IMR-90 (cell line): ENCODE data around the gene DUSP10. TPM values are rescaled to one million over a fixed set of nuclear protein-coding genes. Genes with fewer than 3 reads are reported as not detected.

ENCODE experiments used
- ATAC-seq: fragments of 200-7000 bp; cut with Tn5 transposase; 2 replicates; pipeline ENCODE4 v1.9.1; 2020; ENCODE audit warnings: low read depth, mild to moderate bottlenecking, moderate library complexity
- BruUV-seq: library from RNA; stranded (reverse); fragments of 400-500 nt; replicated peaks from 2 replicates; lab custom pipeline; 2021; lab: Mats Ljungman, UMichigan
- CTCF ChIA-PET: fragments of 300-600 bp; formaldehyde crosslinking; extraction: SDS; loops from one replicate; lab custom pipeline; 2021; ENCODE audit warnings: antibody characterized with exemption; lab: Yijun Ruan, JAX
- POLR2A ChIA-PET: fragments of 300-600 bp; sonication (Branson Sonifier 250); formaldehyde crosslinking; loops from one replicate; lab custom pipeline; 2022; ENCODE audit warnings: antibody characterized with exemption; ENCODE audit not compliant: unreplicated experiment; lab: Charles Lee
- DNase-seq: peaks from one replicate; pipeline ENCODE4 v3.0.0; 2013
- H2AFZ ChIP-seq: replicated peaks from 2 replicates; pipeline ENCODE3; 2013; ENCODE audit warnings: low read length, mild to moderate bottlenecking; ENCODE audit not compliant: poor library complexity
- H2AK5ac ChIP-seq: 2 replicates; pipeline ENCODE4 v1.6.1; 2013; ENCODE audit warnings: low read depth, low read length, inconsistent platforms
- H2AK9ac ChIP-seq: replicated peaks from 2 replicates; pipeline ENCODE3; 2013; ENCODE audit warnings: mild to moderate bottlenecking, low read depth, low read length, moderate library complexity; ENCODE audit not compliant: poor library complexity
- H2BK120ac ChIP-seq: 2 replicates; pipeline ENCODE4 v1.6.1; 2013; ENCODE audit warnings: low read depth, low read length, inconsistent platforms
- H2BK15ac ChIP-seq: 3 replicates; pipeline ENCODE4 v1.6.1; 2013; ENCODE audit warnings: low read depth, low read length, inconsistent platforms
- H2BK20ac ChIP-seq: 2 replicates; pipeline ENCODE4 v1.6.1; 2013; ENCODE audit warnings: low read depth, mild to moderate bottlenecking, inconsistent platforms, low read length, moderate library complexity
- H2BK5ac ChIP-seq: 2 replicates; pipeline ENCODE4 v1.6.1; 2013; ENCODE audit warnings: mild to moderate bottlenecking, low read depth, low read length, inconsistent platforms; ENCODE audit not compliant: poor library complexity, severe bottlenecking
- H3K14ac ChIP-seq: replicated peaks from 2 replicates; pipeline ENCODE4 v1.6.1; 2013; ENCODE audit warnings: low read depth, low read length, inconsistent platforms
- H3K18ac ChIP-seq: 2 replicates; pipeline ENCODE4 v1.6.1; 2013; ENCODE audit warnings: low read depth, low read length, control low read depth
- H3K23ac ChIP-seq: 2 replicates; pipeline ENCODE4 v1.6.1; 2013; ENCODE audit warnings: low read depth, low read length, inconsistent platforms
- H3K27ac ChIP-seq: 2 replicates; pipeline ENCODE4 v1.5.1; 2013; ENCODE audit warnings: mild to moderate bottlenecking, control low read depth, low read length; ENCODE audit not compliant: insufficient read depth
- H3K27me3 ChIP-seq: 2 replicates; pipeline ENCODE4 v1.6.1; 2013; ENCODE audit warnings: low read length; ENCODE audit not compliant: control insufficient read depth, insufficient read depth
- H3K36me3 ChIP-seq: 2 replicates; pipeline ENCODE4 v1.6.1; 2013; ENCODE audit warnings: low read length, mixed read lengths; ENCODE audit not compliant: control insufficient read depth, insufficient read depth
- H3K4ac ChIP-seq: 2 replicates; pipeline ENCODE4 v1.6.1; 2013; ENCODE audit warnings: low read depth, low read length, inconsistent platforms
- H3K4me1 ChIP-seq: 2 replicates; pipeline ENCODE4 v1.6.1; 2013; ENCODE audit warnings: low read length, mixed read lengths; ENCODE audit not compliant: control insufficient read depth, insufficient read depth
- H3K4me2 ChIP-seq: 2 replicates; pipeline ENCODE4 v1.6.1; 2013; ENCODE audit warnings: low read depth, mild to moderate bottlenecking, control low read depth, low read length, moderate library complexity
- H3K4me3 ChIP-seq: 2 replicates; pipeline ENCODE4 v1.5.1; 2013; ENCODE audit warnings: low read depth, mild to moderate bottlenecking, control low read depth, low read length, moderate library complexity; ENCODE audit not compliant: insufficient read depth
- H3K56ac ChIP-seq: 2 replicates; pipeline ENCODE4 v1.6.1; 2013; ENCODE audit warnings: low read length, inconsistent platforms; ENCODE audit not compliant: insufficient read depth; ENCODE audit errors: extremely low read depth
- H3K79me1 ChIP-seq, 2 experiments: 2 replicates each; pipeline ENCODE4 v1.6.1; 2013; ENCODE audit warnings: low read length in 2 of 2, inconsistent platforms in 1 of 2, low read depth in 1 of 2
- H3K9ac ChIP-seq: 2 replicates; pipeline ENCODE4 v1.6.1; 2013; ENCODE audit warnings: low read depth, low read length, control low read depth
- H3K9me1 ChIP-seq: 2 replicates; pipeline ENCODE4 v1.6.1; 2013; ENCODE audit warnings: low read length, inconsistent platforms; ENCODE audit not compliant: insufficient read depth
- H3K9me3 ChIP-seq: 2 replicates; pipeline ENCODE4 v1.6.1; 2013; ENCODE audit warnings: low read length; ENCODE audit not compliant: control insufficient read depth, insufficient read depth
- H4K20me1 ChIP-seq: 2 replicates; pipeline ENCODE4 v1.6.1; 2013; ENCODE audit warnings: low read length, inconsistent platforms; ENCODE audit not compliant: insufficient read depth
- H4K5ac ChIP-seq: 2 replicates; pipeline ENCODE4 v1.6.1; 2013; ENCODE audit warnings: mild to moderate bottlenecking, low read depth, low read length, control low read depth
- H4K8ac ChIP-seq, 2 experiments: 2 replicates each; pipeline ENCODE4 v1.6.1; 2013; ENCODE audit warnings: low read depth in 2 of 2, low read length in 2 of 2, control low read depth in 1 of 2, inconsistent platforms in 1 of 2
- H4K91ac ChIP-seq: 2 replicates; pipeline ENCODE4 v1.6.1; 2013; ENCODE audit warnings: low read depth, low read length, inconsistent platforms; ENCODE audit not compliant: insufficient read depth
- CEBPB ChIP-seq: IDR thresholded peaks from 2 replicates; pipeline ENCODE4 v1.6.1; 2012; ENCODE audit warnings: low read depth, low read length, improper control_type of control experiment
- CTCF ChIP-seq: conservative IDR thresholded peaks from 2 replicates; pipeline ENCODE4 v1.5.1; 2012; ENCODE audit warnings: mild to moderate bottlenecking, low read depth, low read length, improper control_type of control experiment
- MXI1 ChIP-seq: IDR thresholded peaks from 2 replicates; pipeline ENCODE4 v1.6.1; 2012; ENCODE audit warnings: low read depth, mild to moderate bottlenecking, low read length, moderate library complexity, borderline replicate concordance
- WGBS, 2 experiments: methylation state at CpG; one replicate each; pipeline versions ENCODE4 v1.1.5 to v1.1.7; 2013; ENCODE audit warnings: missing lambda C conversion rate in 2 of 2; ENCODE audit not compliant: insufficient read length in 1 of 2; ENCODE audit errors: extremely low coverage in 2 of 2; 5-methylcytosine and 5-hydroxymethylcytosine counted together
- dilution Hi-C: fragments of 300-500 bp; cut with HindIII; formaldehyde crosslinking; loops from one replicate; pipeline ENCODE4 v1.14.3; 2018; ENCODE audit warnings: low sequenced_read_pairs; ENCODE audit not compliant: unreplicated experiment
- in situ Hi-C: fragments of 300-500 bp; cut with MboI; formaldehyde crosslinking; loops from 3 replicates; pipeline ENCODE4 v1.14.3; 2019; ENCODE audit warnings: low sequenced_read_pairs, inconsistent platforms, mixed read lengths
- intact Hi-C: fragments of 100-400 bp; cut with micrococcal nuclease; formaldehyde crosslinking; loops from 2 replicates; pipeline ENCODE4 v1.10.0; 2022
- polyA plus RNA-seq, 3 experiments: library from polyadenylated mRNA; depleted of rRNA; stranded (reverse); fragments of >200 nt; gene quantifications; 2 replicates each; pipeline ENCODE4 v1.2.3, GENCODE V29; 2012; ENCODE audit warnings: low replicate concordance in 1 of 3
- total RNA-seq: library from RNA; depleted of rRNA; stranded (reverse); fragments of >200 nt; gene quantifications from 2 replicates; pipeline ENCODE4 v1.2.3, GENCODE V29; 2012

The DUSP10 gene
- total and polyA plus RNA-seq, 2 of the 4 experiments (the other 2 are of a cell fraction), result 41.7 to 59.1 TPM

- Histone ChIP-seq H4K5ac (no peak overlapping the region; the same call in 1 of the 2 replicates), H3K27me3 (no peaks in the 10 kb centered on the region), H2AK5ac (peak overlapping the region; percentile 28; the same call in 1 of the 2 replicates), H4K20me1 (no peaks in the 10 kb centered on the region), H2AFZ (no peak overlapping the region), H2BK5ac (no peak overlapping the region), H3K23ac (peak overlapping the region; percentile 19; the same call in 1 of the 2 replicates), H3K4me2 (no peak overlapping the region), H3K18ac (peak overlapping the region; percentile 83), H3K27ac (no peak overlapping the region), H4K8ac (no peak overlapping the region; a peak in 2 of 4 replicates), H3K79me1 (no peaks in the 10 kb centered on the region), H3K36me3 (no peaks in the 10 kb centered on the region), H2BK120ac (peak overlapping the region; percentile 75), H3K14ac (peak overlapping the region; percentile 17; the same call in 1 of the 2 replicates), H3K9ac (no peak overlapping the region), H3K4ac (peak overlapping the region; percentile 74), H2BK20ac (peak overlapping the region; percentile 23; the same call in 1 of the 2 replicates), H2BK15ac (peak overlapping the region; percentile 60; the same call in 1 of the 3 replicates), H3K9me1 (no peaks in the 10 kb centered on the region), H3K4me3 (no peak overlapping the region), H2AK9ac (no peak overlapping the region), H4K91ac (0 out of 2 replicates have a peak overlapping the region, but pooled peaks have one; percentile 0), H3K56ac (no peak overlapping the region), H3K9me3 (no peaks in the 10 kb centered on the region), H3K4me1 (peaks cover 4% of the 10 kb centered on the region; the same call in 1 of the 2 replicates)
- peak; percentile 46 for ATAC-seq
- no TSS peak for BruUV-seq
- ChIA-PET POLR2A (no interaction called here), CTCF (no interaction called here)
- dilution Hi-C loops (no loop called here), intact Hi-C loops (no loop called here), in situ Hi-C loops (no loop called here)
- peak; percentile 48 for DNase-seq
- WGBS, 2 experiments, result no CpG with 5 or more reads among the region's 3 CpGs
- TF ChIP-seq CTCF (no peak), MXI1 (no peak), CEBPB (peak; percentile 79)
These were observed 30.2 kb upstream of the DUSP10 start for GRCh38 chr1:221772117-221772516.
